GM12878 (cell line): Measurements from ENCODE around the gene BTF3L4. TPM values are rescaled to one million over a fixed set of nuclear protein-coding genes. Genes with fewer than 3 reads are reported as not detected.

Experiments used
- ATAC-seq: fragments of 200-7000 bp; cut with Tn5 transposase; 3 replicates; pipeline ENCODE4 v1.9.1; 2020; ENCODE audit warnings: mild to moderate bottlenecking, moderate library complexity
- BruUV-seq: library from RNA; stranded (reverse); fragments of 400-500 nt; replicated peaks from 2 replicates; lab custom pipeline; 2021; lab: Mats Ljungman, UMichigan
- CTCF ChIA-PET: fragments of 300-600 bp; sonication (Branson Sonifier 250); formaldehyde crosslinking; extraction: SDS; loops from one replicate; lab custom pipeline; 2021; ENCODE audit warnings: inconsistent platforms; lab: Yijun Ruan, JAX
- POLR2A ChIA-PET: fragments of 350-600 bp; formaldehyde crosslinking; extraction: SDS; loops from one replicate; lab custom pipeline; 2021; ENCODE audit warnings: inconsistent platforms; lab: Charles Lee
- RAD21 ChIA-PET: fragments of 300-600 bp; sonication (Branson Sonifier 250); formaldehyde crosslinking; loops from one replicate; lab custom pipeline; 2023; ENCODE audit warnings: antibody characterized with exemption; ENCODE audit not compliant: unreplicated experiment; lab: Charles Lee
- SMC1A ChIA-PET: fragments of 300-600 bp; sonication (Branson Sonifier 250); formaldehyde crosslinking; loops from one replicate; lab custom pipeline; 2023; ENCODE audit not compliant: unreplicated experiment, uncharacterized antibody; lab: Charles Lee
- DNase-seq: peaks from one replicate; pipeline ENCODE4 v3.0.0-alpha.2; 2011; ENCODE audit warnings: low read depth, low spot score
- FAIRE-seq: peaks from 3 replicates; lab custom pipeline; 2011; peaks lifted over from hg19 to GRCh38; lab: Jason Lieb, UNC
- H2AFZ ChIP-seq: 2 replicates; pipeline ENCODE4 v1.6.0; 2011; ENCODE audit warnings: low read depth, low read length, control low read depth; ENCODE audit not compliant: control insufficient read depth
- H3K27ac ChIP-seq: 2 replicates; pipeline ENCODE4 v1.5.1; 2011; ENCODE audit warnings: control low read depth; ENCODE audit not compliant: control insufficient read depth, insufficient read depth
- H3K27me3 ChIP-seq, 2 experiments: replicated peaks in 1 of 2; 2 replicates each; pipeline versions ENCODE4 v1.6.0 to v1.6.1; 2011; ENCODE audit warnings: low read length in 1 of 2; ENCODE audit not compliant: control insufficient read depth in 2 of 2, insufficient read depth in 2 of 2
- H3K36me3 ChIP-seq, 2 experiments: 2 replicates each; pipeline ENCODE4 v1.5.1; 2011; ENCODE audit warnings: low read length in 1 of 2; ENCODE audit not compliant: control insufficient read depth in 2 of 2, insufficient read depth in 2 of 2
- H3K4me1 ChIP-seq: 2 replicates; pipeline ENCODE4 v1.6.1; 2011; ENCODE audit warnings: mild to moderate bottlenecking, low read length, moderate library complexity, mixed read lengths; ENCODE audit not compliant: control insufficient read depth, insufficient read depth
- H3K4me2 ChIP-seq: 2 replicates; pipeline ENCODE4 v1.6.0; 2011; ENCODE audit warnings: control low read depth; ENCODE audit not compliant: control insufficient read depth, insufficient read depth
- H3K4me3 ChIP-seq: fragments of 200-600 bp; sonication (generic); 2 replicates; pipeline ENCODE4 v1.5.1; 2016
- H3K79me2 ChIP-seq: 2 replicates; pipeline ENCODE4 v1.6.0; 2011; ENCODE audit warnings: low read length; ENCODE audit not compliant: control insufficient read depth, insufficient read depth
- H3K9ac ChIP-seq: 2 replicates; pipeline ENCODE4 v1.8.0; 2011; ENCODE audit warnings: low read length, control low read depth, mixed read lengths; ENCODE audit not compliant: control insufficient read depth, insufficient read depth
- H3K9me3 ChIP-seq: replicated peaks from 3 replicates; pipeline ENCODE4 v1.5.1; 2011; ENCODE audit warnings: mild to moderate bottlenecking, low read length; ENCODE audit not compliant: control insufficient read depth, insufficient read depth
- H4K20me1 ChIP-seq: 2 replicates; pipeline ENCODE4 v1.6.0; 2011; ENCODE audit not compliant: control insufficient read depth, insufficient read depth
- PKNOX1 ChIP-seq: fragments of 450-650 bp; IDR thresholded peaks from 2 replicates; pipeline ENCODE4 v1.6.1; 2016; ENCODE audit warnings: mild to moderate bottlenecking
- RUNX3 ChIP-seq: IDR thresholded peaks from 2 replicates; pipeline ENCODE4 v1.6.1; 2012; ENCODE audit warnings: low read length, inconsistent platforms
- SREBF2 ChIP-seq: IDR thresholded peaks from 2 replicates; pipeline ENCODE4 v1.6.1; 2012; ENCODE audit warnings: mild to moderate bottlenecking, low read length
- YBX1 ChIP-seq: fragments of 450-650 bp; IDR thresholded peaks from 2 replicates; pipeline ENCODE4 v1.6.1; 2016; ENCODE audit warnings: antibody characterized with exemption
- ZNF24 ChIP-seq: fragments of 450-650 bp; IDR thresholded peaks from 2 replicates; pipeline ENCODE4 v1.6.1; 2017; ENCODE audit warnings: antibody characterized with exemption, mild to moderate bottlenecking
- whole genome bisulfite sequencing: methylation state at CpG from one replicate; pipeline ENCODE4 v1.1.6; 2016; ENCODE audit warnings: low lambda C conversion rate; ENCODE audit not compliant: insufficient replicate concordance, insufficient coverage; ENCODE audit errors: missing lambda C conversion rate; 5-methylcytosine and 5-hydroxymethylcytosine counted together
- in situ Hi-C: fragments of 300-500 bp; cut with MboI; formaldehyde crosslinking; loops from 9 replicates; pipeline ENCODE4 v1.14.3; 2018; ENCODE audit warnings: mixed read lengths
- intact Hi-C: fragments of 100-400 bp; cut with micrococcal nuclease; formaldehyde crosslinking; loops from one replicate; pipeline ENCODE4 v1.14.2; 2022; ENCODE audit not compliant: unreplicated experiment
- polyA plus RNA-seq, 11 experiments: library from polyadenylated mRNA; depleted of rRNA in 4 of 11; unstranded in 6 of 11; stranded (reverse) in 5 of 11; fragments of >200 nt; fragmentation: Nextera tagmentation in 4 of 11; fragmentation: Illumina TruSeq in 1 of 11; extraction: Ambion mirVana in 4 of 11; extraction: Trizol in 1 of 11; gene quantifications; 1 replicate in 1 of 11; 2 replicates in 10 of 11; pipeline versions ENCODE4 v1.2.1 to v1.2.3, GENCODE V29; 2011 to 2016; ENCODE audit warnings: inconsistent platforms in 2 of 11, missing spikeins in 2 of 11, low read depth in 1 of 11
- total RNA-seq, 4 experiments: library from RNA; depleted of rRNA in 3 of 4; stranded (reverse); fragments of >200 nt in 3 of 4; fragmentation: Illumina TruSeq in 1 of 4; extraction: Trizol in 1 of 4; gene quantifications; 2 replicates each; pipeline versions ENCODE4 v1.2.1 to v1.2.3, GENCODE V29; 2013 to 2021

BTF3L4 gene
- total and polyA plus RNA-seq, 10 of the 15 experiments (the other 5 are each of a cell fraction or from before 2014, with no cell fraction given) = 25.0 to 76.9 (median 66.8) TPM

DNA sequence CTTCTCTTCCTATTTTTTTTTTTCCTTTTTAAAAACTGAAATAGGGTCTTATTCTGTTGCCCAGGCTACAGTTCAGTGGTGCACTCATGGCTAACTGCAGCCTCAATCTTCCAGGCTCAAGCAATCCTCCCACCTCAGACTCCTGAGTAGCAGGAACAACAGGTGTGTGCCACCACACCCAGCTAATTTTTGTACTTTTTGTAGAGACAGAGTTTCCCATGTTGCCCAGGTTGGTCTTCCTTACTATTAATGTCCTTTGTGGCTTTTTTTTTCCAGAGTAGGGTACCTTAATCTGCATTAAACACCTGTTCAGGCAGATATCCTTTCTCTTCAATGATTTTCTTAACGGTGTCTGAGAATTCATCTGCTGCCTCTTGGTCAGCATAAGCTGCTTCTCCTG lies 18.2 kb upstream of the BTF3L4 start:
- H3K9me3 ChIP-seq = no peaks in the 10 kb centered on the region
- no peak overlapping the region for H3K27ac ChIP-seq
- CTCF ChIA-PET = interaction anchor here (0.8 to 1.1 kb wide), 2 partner anchors 16 to 18 kb away, joined by 3 read pairs; partner anchors contain the start of gene BTF3L4
- intact Hi-C loops (no loop called here), in situ Hi-C loops (no loop called here)
- no peaks in the 10 kb centered on the region for H4K20me1 ChIP-seq
- ATAC-seq (no peak), DNase-seq (no peak), FAIRE-seq (no peak)
- WGBS = 100% methylated on average over 1 of the region's 1 CpG
- RAD21 ChIA-PET = no interaction called here
- H3K4me1 ChIP-seq = peaks cover 4% of the 10 kb centered on the region; the same call in 1 of the 2 replicates
- TF ChIP-seq PKNOX1 (no peak), YBX1 (no peak), ZNF24 (no peak)
- H3K79me2 ChIP-seq = peaks cover 10% of the 10 kb centered on the region
- H3K9ac ChIP-seq = no peak overlapping the region
- no peaks in the 10 kb centered on the region for H3K27me3 ChIP-seq
- BruUV-seq = no TSS peak
- SMC1A ChIA-PET = no interaction called here
- no peak overlapping the region for H2AFZ ChIP-seq
- H3K36me3 ChIP-seq = peaks cover 0 to 17% of the 10 kb centered on the region in 2 experiments; a peak in 3 of 4 replicates
- no peak overlapping the region for H3K4me3 ChIP-seq
- POLR2A ChIA-PET = interaction anchor here (0.6 to 0.9 kb wide), 2 partner anchors 9 to 78 kb away, joined by 3 to 4 read pairs; no protein-coding TSS in a partner anchor
- no peak overlapping the region for H3K4me2 ChIP-seq

DNA sequence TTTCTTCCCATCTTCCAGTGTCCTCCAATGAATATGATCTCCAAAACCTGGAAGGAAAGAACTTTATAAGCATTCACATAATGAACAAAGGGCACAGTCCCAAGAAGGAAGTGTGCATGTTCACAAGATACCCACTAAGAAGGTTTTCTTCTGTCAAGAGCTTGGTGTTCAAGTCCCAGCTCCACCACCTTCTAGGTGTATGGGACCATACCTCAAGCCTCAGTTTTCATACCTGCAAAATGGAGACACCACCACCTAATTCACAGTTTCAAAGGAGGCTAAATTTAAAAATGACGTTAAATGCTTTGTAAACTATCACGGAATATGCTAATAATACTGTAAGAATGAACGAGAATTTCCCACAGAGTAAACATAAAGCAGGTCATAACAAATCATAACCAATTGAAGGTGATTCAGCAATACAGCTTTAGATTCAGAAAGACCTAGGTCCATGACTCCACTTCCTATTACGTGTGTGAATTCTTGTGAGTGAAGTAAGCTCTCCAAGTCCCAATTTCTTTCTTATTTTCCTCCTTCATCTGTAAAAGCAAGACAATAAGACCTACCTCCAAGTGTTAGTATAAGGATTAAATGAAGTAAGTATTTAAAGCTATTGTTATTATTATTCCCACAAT lies 14.4 kb upstream of the BTF3L4 start:
- ChIA-PET SMC1A (interaction anchor here (1.1 to 1.3 kb wide), 2 partner anchors 9 to 15 kb away, joined by 3 to 4 read pairs; partner anchors contain the start of gene BTF3L4), POLR2A (no interaction called here), CTCF (interaction anchor here (0.7 to 1.1 kb wide), 2 partner anchors 11 to 144 kb away, joined by 3 to 4 read pairs; no protein-coding TSS in a partner anchor), RAD21 (interaction anchor here (0.7 to 0.9 kb wide), 2 partner anchors 15 to 16 kb away, joined by 3 to 4 read pairs; partner anchors contain the start of gene BTF3L4)
- no TSS peak for BruUV-seq
- Histone ChIP-seq H3K4me1 (no peaks in the 10 kb centered on the region), H3K9me3 (no peaks in the 10 kb centered on the region), H3K9ac (no peak overlapping the region), H3K27ac (no peak overlapping the region), H3K27me3 (no peaks in the 10 kb centered on the region), H3K4me2 (no peak overlapping the region), H2AFZ (no peak overlapping the region), H3K4me3 (no peak overlapping the region), H3K36me3 (peaks cover 0 to 17% of the 10 kb centered on the region in 2 experiments; a peak in 3 of 4 replicates), H3K79me2 (peaks cover 5% of the 10 kb centered on the region), H4K20me1 (no peaks in the 10 kb centered on the region)
- intact Hi-C loops (no loop called here), in situ Hi-C loops (no loop called here)
- no peak for ATAC-seq
- TF ChIP-seq SREBF2 = no peak
- TF ChIP-seq PKNOX1 = no peak
- TF ChIP-seq RUNX3 = no peak
- WGBS = over 99% methylated on average over 4 of the region's 4 CpGs
- FAIRE-seq = no peak
- DNase-seq = no peak
